ENCODE results near the gene MRTFB.

The MRTFB gene

GRCh38 chr16:14187517-14188338 is 116.6 kb downstream of the MRTFB start (continued):
- TF ChIP-seq PATZ1 (CRISPR knock-in tag; IDR thresholded peaks at IDR 0.05; ENCODE audit: borderline replicate concordance) = no peak
- TF ChIP-seq ZFP3 (CRISPR knock-in tag; IDR thresholded peaks at IDR 0.05) = no peak

- TF ChIP-seq PATZ1 (CRISPR knock-in tag; IDR thresholded peaks at IDR 0.05; ENCODE audit: borderline replicate concordance) (no peak), TSHZ2 (CRISPR knock-in tag; IDR thresholded peaks at IDR 0.05) (no peak), TCF4 (CRISPR knock-in tag; IDR thresholded peaks at IDR 0.05; ENCODE audit: borderline replicate concordance) (no peak), ZFP30 (CRISPR knock-in tag; IDR thresholded peaks at IDR 0.05) (no peak), RARB (CRISPR knock-in tag; IDR thresholded peaks at IDR 0.05) (no peak), ISL1 (CRISPR knock-in tag; IDR thresholded peaks at IDR 0.05) (no peak), ESRRG (CRISPR knock-in tag; IDR thresholded peaks at IDR 0.05) (no peak), ZNF8 (CRISPR knock-in tag; IDR thresholded peaks at IDR 0.05) (no peak), CSDC2 (CRISPR knock-in tag; IDR thresholded peaks at IDR 0.05) (no peak), BACH2 (CRISPR knock-in tag; IDR thresholded peaks at IDR 0.05; ENCODE audit: borderline replicate concordance) (no peak), CSRNP3 (CRISPR knock-in tag; IDR thresholded peaks at IDR 0.05) (no peak), ZNF565 (CRISPR knock-in tag; conservative IDR thresholded peaks at IDR 0.05; ENCODE audit: low read depth) (no peak)
- no peak for ATAC-seq
Measured at GRCh38 chr16:14193316-14193871, 122.3 kb downstream of the MRTFB start.

- ATAC-seq = no peak
- TF ChIP-seq ZFP3 (CRISPR knock-in tag; IDR thresholded peaks at IDR 0.05) = no peak
- TF ChIP-seq ARNTL (CRISPR knock-in tag; IDR thresholded peaks at IDR 0.05; ENCODE audit: borderline replicate concordance, low read depth) = no peak
- no peak for TF ChIP-seq TSHZ2 (CRISPR knock-in tag; IDR thresholded peaks at IDR 0.05)
- TF ChIP-seq CSDC2 (CRISPR knock-in tag; IDR thresholded peaks at IDR 0.05) = no peak
- TF ChIP-seq ZNF8 (CRISPR knock-in tag; IDR thresholded peaks at IDR 0.05) = no peak
- no peak for TF ChIP-seq CSRNP3 (CRISPR knock-in tag; IDR thresholded peaks at IDR 0.05)
- TF ChIP-seq POU6F1 (CRISPR knock-in tag; IDR thresholded peaks at IDR 0.05; ENCODE audit: borderline replicate concordance, low read depth) = no peak
- no peak for TF ChIP-seq TOX (CRISPR knock-in tag; IDR thresholded peaks at IDR 0.05; ENCODE audit: borderline replicate concordance)
- no peak for TF ChIP-seq PPARA (CRISPR knock-in tag; IDR thresholded peaks at IDR 0.05; ENCODE audit: borderline replicate concordance)
- TF ChIP-seq PATZ1 (CRISPR knock-in tag; IDR thresholded peaks at IDR 0.05; ENCODE audit: borderline replicate concordance) = no peak
Measured at GRCh38 chr16:14194721-14195120, 123.6 kb downstream of the MRTFB start.
